ENCODE data around the gene NSD1.

- TF ChIP-seq CTCF (IDR thresholded peaks at IDR 0.05), result no peak
- no peak for TF ChIP-seq POLR2A (IDR thresholded peaks at IDR 0.05)
Measured at GRCh38 chr5:177269232-177269895, 135.8 kb downstream of the NSD1 start.

All from thyroid gland (tissue), 4 donors.